Measurements from ENCODE around the gene ADAMTS12. TPM values are rescaled to one million over a fixed set of nuclear protein-coding genes. Genes with fewer than 3 reads are reported as not detected.

The ADAMTS12 gene
- total RNA-seq, 1 donor from 2014 or later = 6.9 TPM

DNA sequence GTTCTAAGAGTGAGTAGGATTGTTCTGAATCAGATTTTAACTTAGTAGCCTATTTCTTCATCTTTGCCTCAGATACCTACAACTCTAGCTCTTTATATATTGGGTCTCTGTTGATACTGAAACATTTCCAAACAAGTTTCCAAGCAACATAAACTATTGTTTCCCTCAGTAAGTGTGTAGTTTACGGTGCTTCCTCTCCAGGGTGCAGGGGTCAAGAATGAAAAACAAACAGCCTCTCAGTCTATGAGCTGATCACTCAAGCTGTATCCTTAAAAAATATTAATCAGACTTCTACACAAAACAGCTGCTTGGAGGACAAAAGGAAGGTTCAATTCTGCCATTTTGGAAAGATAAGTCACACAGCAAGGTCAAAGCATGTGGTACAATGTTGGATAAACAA is 75.0 kb downstream of the ADAMTS12 start:
- DNase-seq (ENCODE audit: low spot score) = no peak
- peak; percentile 81 for ATAC-seq
- intact Hi-C loops (cut with DNase I) = no loop called here

GRCh38 chr5:33812746-33813145 is 79.0 kb downstream of the ADAMTS12 start:
- DNase-seq (ENCODE audit: low spot score) (no peak), ATAC-seq (no peak)
- intact Hi-C loops (cut with DNase I) = loop anchor here (5.0 kb wide), 1 partner anchor 1810 kb away; no protein-coding TSS in a partner anchor

- intact Hi-C loops (cut with DNase I) = loop anchor here (1.0 to 5.0 kb wide), 2 partner anchors 42 to 1808 kb away; no protein-coding TSS in a partner anchor
- ATAC-seq (peak; percentile 56), DNase-seq (ENCODE audit: low spot score) (no peak)
Measured at GRCh38 chr5:33810491-33811120, 81.2 kb downstream of the ADAMTS12 start.

- intact Hi-C loops (cut with DNase I) = loop anchor here (5.0 kb wide), 1 partner anchor 1808 kb away; no protein-coding TSS in a partner anchor
- no peak for DNase-seq (ENCODE audit: low spot score)
- no peak for ATAC-seq
Measured at GRCh38 chr5:33809936-33810335, 81.9 kb downstream of the ADAMTS12 start.

GRCh38 chr5:33808699-33809098 is 83.1 kb downstream of the ADAMTS12 start:
- no peak for DNase-seq (ENCODE audit: low spot score)
- ATAC-seq = no peak
- intact Hi-C loops (cut with DNase I) = no loop called here

DNA sequence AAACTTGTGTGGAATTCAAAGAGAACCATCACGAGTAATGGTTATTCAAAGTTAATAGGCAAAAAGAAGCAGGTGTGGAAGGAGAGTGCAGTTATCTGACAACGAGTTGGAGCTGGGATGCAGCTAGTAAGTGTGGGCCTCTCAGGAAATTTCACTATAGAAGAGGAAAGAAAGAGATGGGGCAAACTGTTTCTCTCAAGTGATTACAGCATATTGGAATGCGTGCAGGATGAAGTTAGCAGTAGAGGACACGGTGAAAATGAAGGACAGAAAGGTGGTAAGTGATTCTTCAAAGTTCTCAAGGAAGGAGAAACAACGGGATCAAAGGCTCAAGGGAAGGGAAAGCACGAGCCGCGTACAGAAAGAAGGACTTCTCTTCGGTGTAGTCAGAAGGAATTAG is 84.0 kb downstream of the ADAMTS12 start:
- intact Hi-C loops (cut with DNase I) = no loop called here
- ATAC-seq (no peak), DNase-seq (ENCODE audit: low spot score) (no peak)

- intact Hi-C loops (cut with DNase I) = no loop called here
- DNase-seq (ENCODE audit: low spot score) = no peak
- no peak for ATAC-seq
Measured at GRCh38 chr5:33806738-33807442, 84.9 kb downstream of the ADAMTS12 start.

DNA sequence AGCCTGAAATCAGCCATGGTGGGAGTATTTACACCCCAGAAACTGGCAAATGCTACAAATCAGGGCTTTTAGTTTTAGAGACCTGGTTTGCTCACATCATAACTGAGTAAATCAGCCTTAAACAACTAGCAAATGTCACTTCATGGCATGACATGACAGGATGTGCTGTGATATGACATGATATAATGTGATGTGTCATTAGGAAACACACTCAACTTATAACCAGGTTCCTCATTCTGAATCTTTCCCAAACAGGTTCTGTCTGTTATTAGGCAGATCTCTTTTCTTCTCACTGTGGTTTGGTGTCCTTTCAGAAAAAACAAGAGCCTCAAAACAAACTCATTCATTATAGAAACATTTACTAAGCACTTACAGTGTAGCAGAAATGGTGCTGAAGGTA is 90.5 kb downstream of the ADAMTS12 start:
- DNase-seq (ENCODE audit: low spot score) = no peak
- intact Hi-C loops (cut with DNase I) = no loop called here
- no peak for ATAC-seq

DNA sequence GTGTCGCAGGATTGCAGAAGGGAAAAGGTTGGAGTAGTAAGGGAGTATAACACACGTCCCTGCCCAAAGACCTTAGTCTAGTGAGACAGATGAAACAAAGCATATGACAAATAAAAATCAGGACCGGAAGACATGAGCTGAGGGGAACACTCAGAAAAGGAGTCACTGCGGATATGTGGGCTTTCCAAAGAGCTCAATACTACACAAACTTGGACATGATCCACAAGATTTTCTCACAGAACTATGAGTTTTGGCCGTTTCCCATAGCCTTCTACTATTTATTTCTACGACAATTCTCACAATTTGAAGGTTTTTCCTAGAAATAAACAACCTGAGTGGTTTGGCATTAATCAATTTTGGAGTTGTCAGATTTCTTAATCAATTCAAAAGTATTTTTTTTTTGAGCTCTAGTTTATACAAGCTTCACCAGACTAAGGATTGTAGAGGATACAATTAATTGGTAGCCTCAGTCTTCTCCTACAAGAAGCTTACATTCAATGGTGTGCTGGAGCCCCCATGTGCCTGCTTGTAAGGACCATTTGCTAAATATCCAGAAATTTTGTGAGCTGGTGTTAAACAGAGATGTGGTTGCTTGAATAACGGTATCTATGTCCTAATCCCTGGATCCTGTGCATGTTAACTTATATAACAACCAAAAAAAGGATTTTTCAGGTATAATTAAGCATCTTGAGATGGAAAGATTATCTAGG is 91.4 kb downstream of the ADAMTS12 start:
- intact Hi-C loops (cut with DNase I) = no loop called here
- no peak for DNase-seq (ENCODE audit: low spot score)
- no peak for ATAC-seq

DNA sequence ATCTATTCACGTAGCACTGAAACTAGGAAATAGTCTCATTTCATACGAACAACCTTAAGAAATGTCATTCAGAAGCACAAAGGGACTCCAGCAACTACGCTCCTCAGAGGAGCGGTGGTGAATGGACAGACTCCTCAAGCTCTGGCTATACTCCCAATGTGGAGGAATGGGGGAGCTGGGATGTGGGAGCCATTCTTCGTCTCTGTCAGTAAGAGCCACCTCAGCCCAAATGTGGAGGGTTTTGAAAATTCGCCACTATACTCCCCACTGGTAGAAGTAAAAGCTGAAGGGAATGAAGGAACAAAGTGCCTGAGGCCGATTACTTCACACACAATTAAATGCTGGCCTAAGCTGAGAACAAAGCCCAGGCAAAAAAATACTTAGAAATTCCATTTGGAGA is 96.3 kb downstream of the ADAMTS12 start:
- intact Hi-C loops (cut with DNase I) = no loop called here
- ATAC-seq (no peak), DNase-seq (ENCODE audit: low spot score) (no peak)

DNA sequence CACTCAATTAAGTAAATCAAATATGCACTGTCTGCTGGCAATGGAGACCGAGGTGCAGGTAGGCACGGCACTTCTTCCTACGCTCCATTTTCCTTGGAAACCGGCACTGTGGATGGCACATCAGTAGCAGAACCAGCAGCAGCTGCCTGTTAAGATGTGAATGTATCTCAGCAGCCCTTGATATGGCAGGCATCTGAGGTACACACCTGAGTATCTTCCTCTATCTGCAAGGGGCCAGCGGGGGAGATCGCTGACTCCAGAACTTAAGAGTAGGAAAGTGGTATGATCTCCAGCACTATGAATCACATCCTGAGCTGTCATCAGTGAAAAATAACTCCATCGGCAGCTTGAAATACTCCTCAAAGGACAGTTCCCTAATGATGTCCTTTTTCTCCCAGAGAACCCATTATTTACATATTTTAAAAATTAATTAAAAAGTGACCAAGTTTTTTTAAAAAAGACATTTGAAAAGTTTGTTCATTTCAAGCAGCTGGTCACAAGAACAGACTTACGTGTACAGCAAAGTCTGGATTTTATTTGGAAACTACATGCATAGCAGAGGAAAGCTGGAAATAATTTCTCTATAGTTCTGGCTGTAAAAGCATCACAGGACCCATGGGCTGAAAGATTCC is 97.1 kb downstream of the ADAMTS12 start:
- intact Hi-C loops (cut with DNase I) = no loop called here
- ATAC-seq = no peak
- no peak for DNase-seq (ENCODE audit: low spot score)

- DNase-seq (ENCODE audit: low spot score) (no peak), ATAC-seq (no peak)
- intact Hi-C loops (cut with DNase I) = no loop called here
Measured at GRCh38 chr5:33793836-33794549, 97.8 kb downstream of the ADAMTS12 start.

GRCh38 chr5:33793276-33793675 is 98.5 kb downstream of the ADAMTS12 start:
- no peak for ATAC-seq
- DNase-seq (ENCODE audit: low spot score) = no peak
- intact Hi-C loops (cut with DNase I) = no loop called here

- ATAC-seq (no peak), DNase-seq (ENCODE audit: low spot score) (no peak)
- intact Hi-C loops (cut with DNase I) = no loop called here
Measured at GRCh38 chr5:33792559-33792958, 99.2 kb downstream of the ADAMTS12 start.

DNA sequence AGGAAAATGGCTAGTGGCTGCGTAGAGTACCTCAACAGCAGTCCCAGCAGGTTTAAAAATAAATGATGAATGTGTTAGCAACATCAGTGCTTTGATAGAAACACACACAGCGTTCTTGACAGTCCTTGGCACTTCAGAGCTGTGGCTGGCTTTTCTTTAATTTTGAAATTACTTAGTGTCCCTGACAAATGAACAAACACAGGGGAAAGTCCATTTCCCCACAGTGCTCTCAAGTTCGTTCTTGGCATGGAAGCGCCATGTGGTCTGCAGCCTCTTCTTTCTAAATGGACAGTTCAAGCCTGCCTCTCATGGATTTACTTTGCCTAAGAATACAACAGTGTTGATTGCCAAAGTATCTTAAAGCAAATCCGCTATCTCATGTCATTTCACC is 102.2 kb downstream of the ADAMTS12 start:
- intact Hi-C loops (cut with DNase I) = no loop called here
- DNase-seq (ENCODE audit: low spot score) (no peak), ATAC-seq (no peak)

GRCh38 chr5:33788922-33789566 is 102.7 kb downstream of the ADAMTS12 start:
- intact Hi-C loops (cut with DNase I) = no loop called here
- ATAC-seq (no peak), DNase-seq (ENCODE audit: low spot score) (no peak)

DNA sequence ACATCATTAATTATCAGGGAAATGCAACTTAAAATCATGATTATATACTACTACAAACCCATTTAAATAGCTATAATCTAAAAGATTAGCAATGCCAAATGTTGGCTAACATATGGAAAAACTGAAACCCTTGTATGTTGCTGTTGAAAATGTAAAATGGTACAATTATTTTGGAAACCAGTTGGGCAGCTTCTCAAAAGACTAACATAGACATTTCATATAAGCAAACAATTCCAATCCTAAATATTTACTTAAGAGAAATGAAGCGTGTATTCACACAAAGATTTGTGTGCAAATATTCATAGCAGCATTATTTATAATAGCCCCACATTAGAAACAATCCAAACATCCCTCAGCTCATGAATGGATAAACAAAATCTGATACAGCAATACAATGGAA is 106.2 kb downstream of the ADAMTS12 start:
- DNase-seq (ENCODE audit: low spot score) (no peak), ATAC-seq (no peak)
- intact Hi-C loops (cut with DNase I) = no loop called here

GRCh38 chr5:33781286-33781685 is 110.5 kb downstream of the ADAMTS12 start:
- DNase-seq (ENCODE audit: low spot score) = no peak
- ATAC-seq = peak; percentile 80
- intact Hi-C loops (cut with DNase I) = no loop called here
